Measurements from ENCODE around the gene PCBP3.

DNA sequence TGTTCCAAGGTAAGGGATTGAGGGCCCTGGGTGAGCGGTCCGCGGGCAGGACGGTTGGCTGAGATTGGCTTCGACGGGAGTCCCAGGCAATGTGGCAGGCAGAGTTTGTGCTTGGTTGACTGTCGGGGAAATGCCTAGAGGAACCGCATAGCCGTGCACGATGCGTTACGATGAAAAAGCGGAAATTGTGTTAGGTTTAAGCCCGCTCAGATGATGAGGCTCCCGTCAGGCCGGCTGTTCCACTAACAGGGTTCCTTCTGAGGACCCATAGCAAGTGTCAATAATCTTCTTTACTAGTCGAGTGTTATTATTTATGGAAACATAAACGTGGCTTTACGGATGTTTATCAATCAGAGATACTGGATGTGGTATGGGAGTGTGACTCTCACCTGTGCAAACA lies 220.2 kb downstream of the PCBP3 start:
- TF ChIP-seq EZH2 (IDR thresholded peaks at IDR 0.05; ENCODE audit: low read depth) (no peak), CTCF (conservative IDR thresholded peaks at IDR 0.05) (no peak)
